Smooth muscle cell (in vitro differentiated cells): ENCODE measurements around the gene BAD. TPM values are rescaled to one million over a fixed set of nuclear protein-coding genes. Genes with fewer than 3 reads are reported as not detected.

Source experiments
- DNase-seq: peaks from one replicate; lab custom pipeline; 2025; ENCODE audit not compliant: unreplicated experiment; lab: John Stamatoyannopoulos, UW
- H2AFZ ChIP-seq: fragments of 200-600 bp; sonication (generic); 2 replicates; pipeline ENCODE4 v1.6.0; 2016; ENCODE audit warnings: antibody characterized with exemption, low read depth, mild to moderate bottlenecking
- H3F3A ChIP-seq: fragments of 200-600 bp; sonication (generic); 2 replicates; pipeline ENCODE4 v1.6.0; 2017; ENCODE audit warnings: antibody characterized with exemption, low read depth
- H3K27ac ChIP-seq: fragments of 200-600 bp; sonication (generic); 2 replicates; pipeline ENCODE4 v1.5.1; 2016; ENCODE audit warnings: low read depth, mild to moderate bottlenecking
- H3K27me3 ChIP-seq: fragments of 200-600 bp; sonication (generic); 2 replicates; pipeline ENCODE4 v1.6.1; 2016; ENCODE audit warnings: low read depth, mild to moderate bottlenecking
- H3K36me3 ChIP-seq: fragments of 200-600 bp; sonication (generic); 2 replicates; pipeline ENCODE4 v1.5.1; 2016; ENCODE audit warnings: low read depth
- H3K4me1 ChIP-seq: fragments of 200-600 bp; sonication (generic); 2 replicates; pipeline ENCODE4 v1.5.1; 2016; ENCODE audit warnings: low read depth
- H3K4me2 ChIP-seq: fragments of 200-600 bp; sonication (generic); 2 replicates; pipeline ENCODE4 v1.6.0; 2016; ENCODE audit warnings: mild to moderate bottlenecking
- H3K4me3 ChIP-seq: fragments of 200-600 bp; sonication (generic); 2 replicates; pipeline ENCODE4 v1.5.1; 2016; ENCODE audit warnings: mild to moderate bottlenecking
- H3K79me2 ChIP-seq: fragments of 200-600 bp; sonication (generic); 2 replicates; pipeline ENCODE4 v1.6.0; 2016; ENCODE audit warnings: low read depth, mild to moderate bottlenecking
- H3K9ac ChIP-seq: fragments of 200-600 bp; sonication (generic); 2 replicates; pipeline ENCODE4 v1.6.0; 2016; ENCODE audit warnings: low read depth
- H3K9me3 ChIP-seq: fragments of 200-600 bp; sonication (generic); replicated peaks from 2 replicates; pipeline ENCODE4 v1.5.1; 2016; ENCODE audit warnings: low read depth
- H4K20me1 ChIP-seq: fragments of 200-600 bp; sonication (generic); 2 replicates; pipeline ENCODE4 v1.6.0; 2016; ENCODE audit warnings: low read depth
- WGBS: methylation state at CpG from one replicate; pipeline ENCODE4 v1.1.7; 2016; ENCODE audit warnings: low lambda C conversion rate; 5-methylcytosine and 5-hydroxymethylcytosine counted together
- polyA plus RNA-seq: library from polyadenylated mRNA; unstranded; fragments of >200 nt; fragmentation: Nextera tagmentation; extraction: Ambion mirVana; gene quantifications from 2 replicates; pipeline ENCODE4 v1.2.1, GENCODE V29; 2016
- total RNA-seq: library from RNA; depleted of rRNA; stranded (reverse); fragments of >200 nt; gene quantifications from 2 replicates; pipeline ENCODE4 v1.2.3, GENCODE V29; 2014
- TF ChIP-seq, protein P1 (sequence below): fragments of 200-600 bp; sonication (generic); IDR thresholded peaks from 2 replicates; pipeline ENCODE4 v1.5.1; 2017; ENCODE audit warnings: borderline replicate concordance, mild to moderate bottlenecking, antibody characterized with exemption; ENCODE audit not compliant: insufficient read depth, poor library complexity, severe bottlenecking

The BAD gene
- total and polyA plus RNA-seq, 2 experiments from 2014 or later = 65.8 to 117 TPM

GRCh38 chr11:64227405-64227956 lies 57.0 kb downstream of the BAD start:
- peak overlapping the region; percentile 63 for H3K4me3 ChIP-seq
- DNase-seq = no peak
- H3K27ac ChIP-seq = no peak overlapping the region
- no peak overlapping the region for H3K9ac ChIP-seq
- H2AFZ ChIP-seq = no peak overlapping the region
- H3K4me2 ChIP-seq = peak overlapping the region; percentile 97
- H4K20me1 ChIP-seq = no peaks in the 10 kb centered on the region
- H3F3A ChIP-seq = no peaks in the 10 kb centered on the region
- H3K79me2 ChIP-seq = peaks cover 22% of the 10 kb centered on the region
- no peaks in the 10 kb centered on the region for H3K36me3 ChIP-seq
- H3K27me3 ChIP-seq = no peaks in the 10 kb centered on the region
- WGBS = 80% methylated on average over 2 of the region's 3 CpGs
- H3K4me1 ChIP-seq = peaks cover 19% of the 10 kb centered on the region
- no peaks in the 10 kb centered on the region for H3K9me3 ChIP-seq
- TF ChIP-seq, protein P1, sequence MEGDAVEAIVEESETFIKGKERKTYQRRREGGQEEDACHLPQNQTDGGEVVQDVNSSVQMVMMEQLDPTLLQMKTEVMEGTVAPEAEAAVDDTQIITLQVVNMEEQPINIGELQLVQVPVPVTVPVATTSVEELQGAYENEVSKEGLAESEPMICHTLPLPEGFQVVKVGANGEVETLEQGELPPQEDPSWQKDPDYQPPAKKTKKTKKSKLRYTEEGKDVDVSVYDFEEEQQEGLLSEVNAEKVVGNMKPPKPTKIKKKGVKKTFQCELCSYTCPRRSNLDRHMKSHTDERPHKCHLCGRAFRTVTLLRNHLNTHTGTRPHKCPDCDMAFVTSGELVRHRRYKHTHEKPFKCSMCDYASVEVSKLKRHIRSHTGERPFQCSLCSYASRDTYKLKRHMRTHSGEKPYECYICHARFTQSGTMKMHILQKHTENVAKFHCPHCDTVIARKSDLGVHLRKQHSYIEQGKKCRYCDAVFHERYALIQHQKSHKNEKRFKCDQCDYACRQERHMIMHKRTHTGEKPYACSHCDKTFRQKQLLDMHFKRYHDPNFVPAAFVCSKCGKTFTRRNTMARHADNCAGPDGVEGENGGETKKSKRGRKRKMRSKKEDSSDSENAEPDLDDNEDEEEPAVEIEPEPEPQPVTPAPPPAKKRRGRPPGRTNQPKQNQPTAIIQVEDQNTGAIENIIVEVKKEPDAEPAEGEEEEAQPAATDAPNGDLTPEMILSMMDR = no peak

DNA sequence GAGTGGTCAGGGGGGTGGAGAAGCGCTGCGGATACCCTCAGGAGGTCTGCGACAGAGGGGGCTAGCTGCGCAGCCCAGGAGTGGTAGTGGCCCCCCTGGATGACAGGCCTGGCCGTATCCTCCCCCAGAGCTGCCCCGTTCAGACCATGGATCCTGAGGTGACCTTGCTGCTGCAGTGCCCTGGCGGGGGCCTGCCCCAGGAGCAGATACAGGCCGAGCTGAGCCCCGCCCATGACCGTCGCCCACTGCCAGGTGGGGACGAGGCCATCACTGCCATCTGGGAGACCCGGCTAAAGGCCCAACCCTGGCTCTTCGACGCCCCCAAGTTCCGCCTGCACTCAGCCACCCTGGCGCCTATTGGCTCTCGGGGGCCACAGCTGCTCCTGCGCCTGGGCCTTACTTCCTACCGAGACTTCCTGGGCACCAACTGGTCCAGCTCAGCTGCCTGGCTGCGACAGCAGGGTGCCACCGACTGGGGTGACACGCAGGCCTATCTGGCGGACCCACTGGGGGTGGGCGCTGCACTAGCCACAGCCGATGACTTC lies 57.9 kb downstream of the BAD start:
- Histone ChIP-seq H4K20me1 (no peaks in the 10 kb centered on the region), H3K4me2 (peak overlapping the region; percentile 97), H3K4me3 (peak overlapping the region; percentile 63), H3K9ac (peak overlapping the region; percentile 61), H2AFZ (no peak overlapping the region), H3K4me1 (peaks cover 19% of the 10 kb centered on the region), H3K9me3 (no peaks in the 10 kb centered on the region), H3K36me3 (no peaks in the 10 kb centered on the region), H3F3A (no peaks in the 10 kb centered on the region), H3K27me3 (no peaks in the 10 kb centered on the region), H3K27ac (no peak overlapping the region), H3K79me2 (peaks cover 19% of the 10 kb centered on the region)
- DNase-seq = no peak
- TF ChIP-seq, protein P1 = no peak
- 32% methylated on average over 23 of the region's 26 CpGs for WGBS

DNA sequence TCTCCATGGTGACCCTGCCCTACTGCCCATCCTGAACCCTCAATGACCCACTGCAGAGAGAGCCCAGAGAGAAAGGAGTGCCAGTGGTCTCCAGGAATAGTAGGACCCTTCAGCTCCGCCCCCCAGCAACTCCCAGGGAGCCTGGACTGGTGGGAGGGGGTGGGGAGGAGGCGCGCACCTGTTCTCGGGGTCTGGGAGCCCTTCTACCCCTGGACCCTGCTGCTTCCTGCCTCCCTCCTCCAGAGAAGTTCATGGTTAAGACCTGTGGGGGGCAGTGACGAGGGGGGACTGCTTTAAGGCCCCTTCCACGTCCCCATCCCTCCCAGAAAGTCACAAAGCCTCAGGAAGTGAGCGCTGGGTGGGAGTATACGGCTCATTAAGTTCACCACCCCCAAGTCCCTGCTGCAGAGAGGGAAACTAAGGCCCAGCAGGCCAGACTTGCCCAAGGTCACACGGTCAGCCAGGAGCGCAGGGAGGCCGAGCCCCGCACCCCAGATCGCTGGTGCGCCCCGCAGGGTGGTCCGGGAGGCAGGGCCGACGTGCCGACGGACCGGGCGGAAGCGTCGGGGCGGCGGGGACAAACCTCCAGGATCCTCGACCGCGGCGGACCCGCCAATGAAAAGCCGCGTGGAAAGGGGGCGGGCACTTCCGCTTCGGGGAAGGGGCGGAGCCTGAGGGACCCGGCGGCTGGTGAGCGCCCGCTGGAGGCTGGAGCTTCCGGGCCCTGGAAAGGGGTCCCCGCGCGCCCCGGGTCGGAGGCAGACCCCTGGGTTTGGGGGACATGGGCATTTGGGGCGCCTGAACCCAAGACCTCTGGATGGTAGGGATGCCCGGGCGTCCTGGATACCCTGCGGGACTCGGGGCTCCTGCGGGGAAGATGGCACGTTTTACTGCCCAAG lies 58.6 kb downstream of the BAD start, which contains the start of the genes NUDT22 and TRPT1:
NUDT22 (plus strand) TSS at position 667 of the 899 bp plus-strand sequence. CDS start 379 bp downstream, outside the sequence.
TRPT1 (minus strand) TSS at position 579 of the 899 bp plus-strand sequence; CDS start at position 253, 326 bp downstream.
- Histone ChIP-seq H4K20me1 (no peaks in the 10 kb centered on the region), H3K4me1 (peaks cover 17% of the 10 kb centered on the region), H2AFZ (no peak within 1 kb of the TSS), H3K9me3 (no peaks in the 10 kb centered on the region), H3K27ac (no peak within 1 kb of the TSS), H3K27me3 (no peaks in the 10 kb centered on the region), H3K9ac (peak within 1 kb of the TSS; percentile 61), H3K79me2 (peaks cover 16% of the 10 kb centered on the region), H3K4me2 (peak within 1 kb of the TSS; percentile 97), H3F3A (no peaks in the 10 kb centered on the region), H3K4me3 (peak within 1 kb of the TSS; percentile 63), H3K36me3 (no peaks in the 10 kb centered on the region)
- TF ChIP-seq, protein P1 = peak; percentile 25
- WGBS = 4% methylated on average over 40 of the region's 54 CpGs
- DNase-seq = peak; percentile 75
